Measurements from ENCODE around the gene ATP2B3. TPM values are rescaled to one million over a fixed set of nuclear protein-coding genes. Genes with fewer than 3 reads are reported as not detected.

The ATP2B3 gene
- polyA plus RNA-seq (2012; ENCODE audit: low read depth, missing spikeins), result 0.03 TPM

DNA sequence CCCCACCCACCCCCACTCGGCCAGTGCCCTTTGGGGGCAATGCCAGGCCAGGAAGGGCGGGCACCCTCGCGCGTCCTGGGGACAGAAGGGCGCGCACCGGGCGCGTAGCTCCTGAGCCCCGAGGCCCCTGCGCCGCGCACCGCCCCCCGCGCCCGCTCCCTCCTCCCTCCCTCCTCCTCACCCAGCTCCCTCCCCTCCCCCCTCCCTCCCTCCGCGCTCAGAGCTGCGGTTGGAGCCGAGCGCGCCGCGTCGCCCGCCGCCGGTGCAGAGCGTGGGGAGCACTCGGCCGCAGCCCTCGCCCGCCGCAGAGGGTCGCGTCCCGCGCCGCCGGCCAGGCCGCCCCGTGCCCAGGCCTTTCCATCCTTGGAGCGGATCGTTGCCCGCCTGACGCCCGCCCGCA, at the start of gene ATP2B3:
ATP2B3 (plus strand) TSS at position 220 of the 400 bp plus-strand sequence. CDS start 18,606 bp downstream, outside the sequence.
- FAIRE-seq, result no peak
- TF ChIP-seq TAF1 (IDR thresholded peaks at IDR 0.05; ENCODE audit: low read depth, low read length) (no peak), POLR2AphosphoS5 (IDR thresholded peaks at IDR 0.05; ENCODE audit: low read depth, low read length) (no peak), PAX5 (IDR thresholded peaks at IDR 0.05; ENCODE audit: insufficient read depth, low read length, severe bottlenecking) (no peak), POU2F2 (IDR thresholded peaks at IDR 0.05; ENCODE audit: low read depth, low read length) (no peak), POLR2A (IDR thresholded peaks at IDR 0.05; ENCODE audit: low read depth, low read length) (no peak), SPI1 (IDR thresholded peaks at IDR 0.05; ENCODE audit: low read depth, low read length) (no peak)
- DNase-seq (ENCODE audit: insufficient read length, low spot score), result no peak

- TF ChIP-seq TAF1 (IDR thresholded peaks at IDR 0.05; ENCODE audit: low read depth, low read length) (no peak), POLR2AphosphoS5 (IDR thresholded peaks at IDR 0.05; ENCODE audit: low read depth, low read length) (no peak), POU2F2 (IDR thresholded peaks at IDR 0.05; ENCODE audit: low read depth, low read length) (no peak), POLR2A (IDR thresholded peaks at IDR 0.05; ENCODE audit: low read depth, low read length) (no peak), SPI1 (IDR thresholded peaks at IDR 0.05; ENCODE audit: low read depth, low read length) (no peak), PAX5 (IDR thresholded peaks at IDR 0.05; ENCODE audit: insufficient read depth, low read length, severe bottlenecking) (no peak)
- FAIRE-seq (no peak), DNase-seq (ENCODE audit: insufficient read length, low spot score) (no peak)
Measured at GRCh38 chrX:153468008-153468580, 49.3 kb upstream of the ATP2B3 start.

DNA sequence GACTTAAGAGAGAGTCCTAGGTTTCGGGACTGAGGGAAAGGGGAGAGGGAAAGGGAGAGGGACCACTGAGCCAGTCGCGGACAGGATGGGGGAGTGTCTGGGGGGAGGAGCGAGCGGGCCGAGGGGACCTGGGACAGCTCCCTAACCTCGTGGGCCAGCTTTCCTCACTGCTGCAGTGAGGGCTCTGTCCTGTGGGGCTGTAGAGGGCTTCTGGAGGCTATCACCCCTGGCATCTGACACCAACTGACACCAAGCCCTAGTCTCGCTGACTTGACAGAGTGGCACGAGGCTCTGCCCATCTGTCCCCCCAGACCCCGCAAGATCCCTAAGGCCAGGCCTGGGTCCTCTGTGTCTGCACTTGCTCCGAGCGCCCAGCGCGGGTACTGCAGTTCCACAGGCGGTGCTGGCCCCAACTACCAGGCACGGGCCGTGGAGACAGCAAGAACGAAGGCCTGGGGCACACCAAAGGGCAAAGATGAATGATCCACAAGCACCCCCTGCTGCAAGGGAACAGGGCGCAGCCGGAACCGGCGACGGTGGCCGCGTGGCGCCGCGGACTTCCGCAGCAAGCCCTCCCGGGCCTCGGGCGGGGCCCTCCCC, 47.5 kb upstream of the ATP2B3 start:
- no peak for TF ChIP-seq POLR2A (IDR thresholded peaks at IDR 0.05; ENCODE audit: low read depth, low read length)
- FAIRE-seq (no peak), DNase-seq (ENCODE audit: insufficient read length, low spot score) (no peak)

DNA sequence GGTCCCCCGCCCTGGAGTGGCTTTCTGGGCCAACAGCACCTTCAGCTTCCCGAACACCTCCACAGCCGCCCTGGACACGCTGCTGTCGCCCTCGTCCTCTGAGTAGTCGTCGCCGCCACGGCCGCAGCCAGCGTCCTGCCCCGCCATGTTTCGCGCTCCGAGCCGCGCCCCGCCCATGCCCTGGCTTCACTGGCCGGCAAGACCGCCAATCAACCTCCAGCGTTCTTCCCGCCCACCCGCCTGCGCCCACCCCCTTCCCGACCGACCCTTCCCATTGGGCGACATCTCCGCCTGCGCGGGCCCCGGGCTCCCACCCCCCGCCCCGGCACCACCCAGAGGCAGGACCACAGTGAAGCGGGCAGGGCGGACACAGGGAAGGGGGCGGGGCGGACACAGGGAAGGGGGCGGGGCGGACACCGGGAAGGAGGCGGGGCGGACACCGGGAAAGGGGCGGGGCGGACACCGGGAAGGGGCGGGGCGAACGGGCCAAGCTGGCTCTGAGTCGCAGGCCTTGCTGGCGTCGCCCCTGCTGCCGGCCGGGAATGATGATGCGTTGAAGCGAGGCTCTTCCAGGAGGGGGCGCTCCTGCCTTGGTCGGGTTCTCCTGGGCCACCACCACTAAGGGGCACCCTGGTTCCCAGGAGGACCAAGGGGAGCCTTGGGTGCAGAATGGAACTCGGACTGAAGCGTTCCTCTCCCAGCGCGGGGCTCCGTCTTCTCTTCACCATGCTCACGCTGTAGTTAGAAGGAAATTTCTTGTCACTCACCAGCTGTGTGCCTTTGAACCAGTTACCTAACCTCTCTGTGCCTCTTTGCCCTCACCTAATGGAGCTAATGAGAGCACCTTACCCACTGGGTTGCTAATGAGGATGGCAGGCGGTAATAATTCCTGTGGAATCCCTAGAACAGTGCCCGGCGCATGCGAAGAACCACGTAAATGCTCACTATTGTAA, 46.8 kb upstream of the ATP2B3 start, which contains the start of gene HAUS7:
HAUS7 (minus strand) TSS at position 166 of the 953 bp plus-strand sequence; CDS start at position 147, 19 bp downstream.
- peak; percentile 98 for FAIRE-seq
- peak; percentile 86 for DNase-seq (ENCODE audit: insufficient read length, low spot score)
- TF ChIP-seq POU2F2 (IDR thresholded peaks at IDR 0.05; ENCODE audit: low read depth, low read length) (no peak), POLR2A (IDR thresholded peaks at IDR 0.05; ENCODE audit: low read depth, low read length) (no peak), PAX5 (IDR thresholded peaks at IDR 0.05; ENCODE audit: insufficient read depth, low read length, severe bottlenecking) (no peak), SPI1 (IDR thresholded peaks at IDR 0.05; ENCODE audit: low read depth, low read length) (no peak), POLR2AphosphoS5 (IDR thresholded peaks at IDR 0.05; ENCODE audit: low read depth, low read length) (no peak), TAF1 (IDR thresholded peaks at IDR 0.05; ENCODE audit: low read depth, low read length) (no peak)

- no peak for TF ChIP-seq POLR2A (IDR thresholded peaks at IDR 0.05; ENCODE audit: low read depth, low read length)
- TF ChIP-seq POU2F2 (IDR thresholded peaks at IDR 0.05; ENCODE audit: low read depth, low read length), result no peak
- no peak for TF ChIP-seq TAF1 (IDR thresholded peaks at IDR 0.05; ENCODE audit: low read depth, low read length)
- no peak for TF ChIP-seq POLR2AphosphoS5 (IDR thresholded peaks at IDR 0.05; ENCODE audit: low read depth, low read length)
- TF ChIP-seq SPI1 (IDR thresholded peaks at IDR 0.05; ENCODE audit: low read depth, low read length), result no peak
- TF ChIP-seq PAX5 (IDR thresholded peaks at IDR 0.05; ENCODE audit: insufficient read depth, low read length, severe bottlenecking), result no peak
- no peak for DNase-seq (ENCODE audit: insufficient read length, low spot score)
- peak; percentile 45 for FAIRE-seq
Measured at GRCh38 chrX:153471663-153472280, 45.7 kb upstream of the ATP2B3 start.

GRCh38 chrX:153473126-153473525, 44.3 kb upstream of the ATP2B3 start:
- FAIRE-seq (no peak), DNase-seq (ENCODE audit: insufficient read length, low spot score) (no peak)
- TF ChIP-seq SPI1 (IDR thresholded peaks at IDR 0.05; ENCODE audit: low read depth, low read length) (no peak), TAF1 (IDR thresholded peaks at IDR 0.05; ENCODE audit: low read depth, low read length) (no peak), POU2F2 (IDR thresholded peaks at IDR 0.05; ENCODE audit: low read depth, low read length) (no peak), POLR2AphosphoS5 (IDR thresholded peaks at IDR 0.05; ENCODE audit: low read depth, low read length) (no peak), PAX5 (IDR thresholded peaks at IDR 0.05; ENCODE audit: insufficient read depth, low read length, severe bottlenecking) (no peak), POLR2A (IDR thresholded peaks at IDR 0.05; ENCODE audit: low read depth, low read length) (no peak)

DNA sequence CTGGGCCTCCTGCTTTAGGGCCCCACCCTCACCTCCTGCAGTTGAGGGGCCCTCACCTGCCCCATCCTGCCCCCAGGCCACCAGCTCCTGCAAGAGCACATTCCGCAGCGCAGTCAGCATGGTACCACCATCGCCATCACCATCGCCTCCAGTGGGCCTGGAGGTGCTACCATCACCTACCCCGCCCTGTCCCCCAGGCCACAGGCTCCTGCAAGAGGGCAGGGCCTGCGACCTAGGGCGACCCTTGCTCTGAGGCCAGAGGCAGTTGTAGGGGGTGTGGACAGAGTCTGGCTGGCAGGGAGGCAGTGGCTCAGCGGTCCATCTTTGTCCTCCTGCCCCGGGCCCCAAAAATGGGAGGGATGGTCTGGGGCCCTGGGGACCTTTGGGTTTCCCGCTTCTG, 43.2 kb upstream of the ATP2B3 start:
- TF ChIP-seq SPI1 (IDR thresholded peaks at IDR 0.05; ENCODE audit: low read depth, low read length) (no peak), POLR2AphosphoS5 (IDR thresholded peaks at IDR 0.05; ENCODE audit: low read depth, low read length) (no peak), PAX5 (IDR thresholded peaks at IDR 0.05; ENCODE audit: insufficient read depth, low read length, severe bottlenecking) (no peak), TAF1 (IDR thresholded peaks at IDR 0.05; ENCODE audit: low read depth, low read length) (no peak), POLR2A (IDR thresholded peaks at IDR 0.05; ENCODE audit: low read depth, low read length) (no peak), POU2F2 (IDR thresholded peaks at IDR 0.05; ENCODE audit: low read depth, low read length) (no peak)
- no peak for DNase-seq (ENCODE audit: insufficient read length, low spot score)
- no peak for FAIRE-seq

DNA sequence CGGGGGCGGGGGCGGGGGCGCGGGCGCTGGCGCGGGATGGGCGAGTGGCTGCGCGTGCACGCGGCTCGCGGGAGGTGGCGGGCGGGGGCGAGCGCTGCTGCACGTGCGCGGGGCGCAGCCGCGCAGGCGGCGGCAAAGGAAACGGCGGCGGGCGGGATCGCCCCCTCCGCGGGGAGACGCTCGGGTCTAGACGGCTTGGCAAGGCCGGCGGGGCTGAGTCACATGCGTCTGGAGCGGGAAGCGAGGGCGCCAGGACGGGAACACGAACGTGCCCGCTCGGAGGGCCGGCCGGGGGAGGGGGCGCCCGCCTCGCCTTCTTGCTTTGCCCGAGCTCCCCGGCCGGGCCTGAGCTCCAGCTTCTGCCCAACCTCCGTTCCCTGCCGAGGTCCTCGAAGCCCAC, 42.7 kb upstream of the ATP2B3 start:
- FAIRE-seq (no peak), DNase-seq (ENCODE audit: insufficient read length, low spot score) (no peak)
- TF ChIP-seq TAF1 (IDR thresholded peaks at IDR 0.05; ENCODE audit: low read depth, low read length) (no peak), POLR2AphosphoS5 (IDR thresholded peaks at IDR 0.05; ENCODE audit: low read depth, low read length) (no peak), SPI1 (IDR thresholded peaks at IDR 0.05; ENCODE audit: low read depth, low read length) (no peak), POU2F2 (IDR thresholded peaks at IDR 0.05; ENCODE audit: low read depth, low read length) (no peak), PAX5 (IDR thresholded peaks at IDR 0.05; ENCODE audit: insufficient read depth, low read length, severe bottlenecking) (no peak), POLR2A (IDR thresholded peaks at IDR 0.05; ENCODE audit: low read depth, low read length) (no peak)

GRCh38 chrX:153475271-153475670, 42.2 kb upstream of the ATP2B3 start:
- DNase-seq (ENCODE audit: insufficient read length, low spot score) (no peak), FAIRE-seq (no peak)
- TF ChIP-seq PAX5 (IDR thresholded peaks at IDR 0.05; ENCODE audit: insufficient read depth, low read length, severe bottlenecking) (no peak), POLR2A (IDR thresholded peaks at IDR 0.05; ENCODE audit: low read depth, low read length) (no peak), POLR2AphosphoS5 (IDR thresholded peaks at IDR 0.05; ENCODE audit: low read depth, low read length) (no peak), POU2F2 (IDR thresholded peaks at IDR 0.05; ENCODE audit: low read depth, low read length) (no peak), TAF1 (IDR thresholded peaks at IDR 0.05; ENCODE audit: low read depth, low read length) (no peak), SPI1 (IDR thresholded peaks at IDR 0.05; ENCODE audit: low read depth, low read length) (no peak)
